NK-92 (cell line): Measurements from ENCODE around the gene GEN1.
"Not testable (repeated sequence)": the region's sequence is repeated elsewhere in the genome, so short reads cannot be mapped to it uniquely, and the experiment has no call there.

ENCODE experiments used
- DNase-seq: peaks from one replicate; lab custom pipeline; 2025; ENCODE audit not compliant: unreplicated experiment; lab: John Stamatoyannopoulos, UW

GEN1 gene

DNA sequence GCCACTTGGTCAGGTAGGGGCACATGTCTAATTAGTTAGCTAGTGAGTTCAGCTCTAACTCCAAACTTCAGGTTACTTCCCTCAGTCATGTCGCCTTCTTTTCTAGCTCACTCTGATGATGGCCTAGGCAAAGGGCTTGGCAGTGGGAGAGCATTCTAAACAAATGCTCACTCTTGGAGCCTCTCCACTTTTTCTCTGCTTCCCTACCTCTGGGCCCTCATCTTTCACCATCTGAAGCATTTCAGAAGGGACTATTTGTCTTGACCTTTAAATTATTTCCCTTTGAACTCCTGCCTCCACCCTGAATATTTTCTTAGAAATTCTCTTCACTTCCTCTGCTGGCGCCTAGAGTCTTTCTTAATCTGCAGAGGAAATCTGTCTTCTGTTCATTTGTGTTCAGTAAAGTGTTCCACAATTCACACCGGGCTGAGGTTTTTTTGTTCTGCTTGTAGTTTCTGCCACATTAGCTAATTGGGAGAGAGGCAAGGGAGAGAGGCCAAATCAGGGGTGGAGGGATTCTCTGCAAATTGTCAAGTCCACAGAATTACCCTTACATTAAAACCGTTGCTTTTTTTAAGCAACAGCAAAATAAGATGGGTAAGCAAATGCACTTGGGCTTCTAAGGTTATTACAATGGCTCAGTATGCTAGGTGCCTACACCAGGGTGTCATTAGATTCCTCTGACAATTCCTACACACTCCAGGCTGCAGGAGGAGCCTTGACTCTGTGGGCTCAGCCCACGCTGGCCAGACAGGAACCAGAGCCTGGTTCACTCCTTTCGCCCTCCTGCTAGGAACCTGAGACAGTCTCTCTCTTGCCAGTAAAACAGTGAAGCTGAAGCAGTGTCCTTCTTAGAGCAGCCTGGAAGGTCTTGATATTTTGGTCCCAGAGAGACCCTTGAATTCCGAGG is 67.9 kb downstream of the GEN1 start:
- no peak for DNase-seq

DNA sequence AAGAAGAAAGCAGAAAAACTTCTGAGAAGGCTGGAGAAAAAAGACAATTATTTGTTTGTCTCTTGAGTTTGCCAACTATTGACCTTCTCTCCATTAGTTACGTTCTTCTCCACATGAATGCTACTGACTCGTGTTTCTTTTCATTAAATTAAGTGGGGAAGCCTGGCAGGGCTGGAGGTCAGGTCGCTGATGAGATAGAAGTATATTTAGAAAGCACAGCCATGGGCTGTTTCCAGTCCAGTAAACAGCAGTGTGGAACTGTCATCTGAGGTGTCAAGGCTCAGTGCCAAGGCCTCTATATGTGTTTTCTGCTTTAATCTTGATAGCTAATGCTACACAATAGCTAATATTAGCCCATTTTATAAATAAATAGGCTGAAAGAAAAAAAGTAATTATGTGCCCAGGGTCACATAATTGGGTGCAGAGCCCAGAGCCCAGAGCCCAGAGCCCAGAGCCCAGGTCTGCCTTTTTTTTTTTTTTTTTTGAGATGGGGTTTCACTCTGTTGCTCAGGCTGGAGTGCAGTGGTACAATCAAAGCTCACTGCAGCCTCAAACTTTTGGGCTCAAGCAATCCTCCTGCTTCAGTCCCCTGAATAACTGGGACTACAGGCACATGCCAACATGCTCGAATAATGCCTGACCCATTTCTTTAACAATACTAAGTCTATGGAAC is 68.6 kb downstream of the GEN1 start:
- no peak for DNase-seq

DNA sequence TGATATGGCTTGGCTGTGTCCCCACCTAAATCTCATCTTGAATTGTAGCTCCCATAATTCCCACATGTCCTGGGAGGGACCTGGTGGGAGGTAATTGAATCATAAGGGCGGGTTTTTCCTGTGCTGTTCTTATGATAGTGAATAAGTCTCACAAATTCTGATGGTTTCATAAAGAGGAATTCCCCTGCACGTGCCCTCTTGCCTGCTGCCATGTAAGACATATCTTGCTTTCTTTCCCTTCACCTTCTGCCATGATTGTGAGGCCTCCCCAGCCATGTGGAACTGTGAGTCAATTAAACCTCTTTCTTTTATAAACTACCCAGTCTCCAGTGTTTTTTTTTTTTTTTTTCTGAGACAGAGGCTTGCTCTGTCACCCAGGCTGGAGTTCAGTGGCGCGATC is 69.7 kb downstream of the GEN1 start:
- DNase-seq, result not testable (repeated sequence)

DNA sequence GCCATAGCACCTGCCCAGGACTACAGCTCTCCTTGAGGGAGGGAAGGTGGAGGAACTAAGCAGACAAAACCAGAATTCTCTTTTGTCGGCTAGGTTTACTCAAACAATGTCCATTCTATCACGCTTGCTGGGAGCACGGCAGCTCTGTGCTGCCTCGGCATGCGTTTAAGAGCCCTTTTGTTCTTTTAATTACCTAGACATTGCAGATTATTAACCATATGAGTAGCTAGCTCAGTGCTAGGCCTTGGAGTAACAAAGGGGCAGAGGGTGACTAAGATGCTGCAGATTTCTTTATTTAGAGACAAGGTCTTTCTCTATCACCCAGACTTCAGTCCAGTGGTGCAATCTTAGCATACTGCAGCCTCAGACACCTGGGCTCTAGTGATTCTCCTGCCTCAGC is 73.4 kb downstream of the GEN1 start:
- no peak for DNase-seq

DNA sequence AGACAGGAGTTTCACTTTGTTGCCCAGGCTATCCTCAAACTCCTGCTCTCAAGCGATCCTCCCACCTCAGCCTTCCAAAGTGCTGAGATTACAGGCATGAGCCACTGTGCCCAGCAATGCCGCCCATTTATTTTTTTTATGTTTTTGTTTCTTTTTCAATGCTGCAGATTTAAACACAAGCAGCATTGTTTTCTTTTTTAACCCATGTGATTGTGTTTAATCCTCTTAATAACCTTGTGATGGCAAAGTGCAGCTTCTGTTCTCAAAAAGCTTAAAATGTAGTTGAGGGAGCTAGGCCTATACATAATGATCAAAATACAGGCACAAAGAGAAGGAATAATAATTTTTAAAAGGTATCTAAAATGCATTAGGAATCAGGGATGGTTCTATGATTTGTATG is 73.8 kb downstream of the GEN1 start:
- DNase-seq, result no peak

DNA sequence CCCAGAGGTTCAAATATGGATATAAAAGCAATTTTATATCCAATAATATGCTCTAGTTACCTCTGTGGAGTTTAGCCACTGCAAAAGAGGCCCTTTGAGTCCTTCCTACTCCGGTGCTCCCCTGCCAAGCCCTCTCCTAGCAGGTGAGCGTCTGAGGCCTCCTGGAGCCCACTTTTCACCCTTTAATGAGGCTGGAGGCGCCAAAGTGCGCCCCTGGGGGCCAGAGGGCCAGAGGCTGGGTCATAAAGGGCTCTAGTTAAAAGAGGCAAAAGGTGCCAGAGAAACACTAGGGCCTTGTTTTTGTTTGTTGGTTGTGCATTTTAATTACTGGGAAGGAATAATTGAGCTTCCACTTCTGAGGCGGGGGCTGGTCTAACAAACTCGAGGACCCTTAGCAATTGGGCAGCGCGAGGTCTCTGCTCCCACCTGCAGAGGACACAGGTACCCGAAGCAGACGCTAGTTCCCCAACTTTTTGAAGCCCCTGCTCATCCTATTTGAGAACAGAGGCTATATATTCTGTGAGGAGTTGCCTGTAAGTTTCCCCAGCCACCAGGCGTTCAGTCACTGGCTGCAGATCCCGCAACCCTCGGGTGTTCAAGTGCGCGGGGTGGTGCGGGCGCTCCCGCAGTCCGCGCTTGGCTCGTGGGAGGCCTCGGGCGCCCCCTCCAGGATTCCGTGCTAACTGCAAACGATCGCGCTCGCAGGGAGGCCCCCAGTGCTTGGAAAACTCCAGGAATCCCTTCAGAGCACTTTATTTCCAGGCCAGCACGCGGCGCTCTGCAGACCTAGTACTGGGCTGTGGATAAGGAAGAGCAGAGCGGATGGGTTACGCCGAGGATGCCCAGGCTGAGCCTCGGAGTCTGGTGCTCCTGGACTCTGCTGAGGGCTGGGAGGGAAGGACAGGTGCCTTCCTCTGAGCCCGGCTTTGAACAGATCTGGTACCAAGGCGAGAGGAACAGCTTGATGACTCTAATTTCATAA is 76.4 kb downstream of the GEN1 start:
- no peak for DNase-seq

DNA sequence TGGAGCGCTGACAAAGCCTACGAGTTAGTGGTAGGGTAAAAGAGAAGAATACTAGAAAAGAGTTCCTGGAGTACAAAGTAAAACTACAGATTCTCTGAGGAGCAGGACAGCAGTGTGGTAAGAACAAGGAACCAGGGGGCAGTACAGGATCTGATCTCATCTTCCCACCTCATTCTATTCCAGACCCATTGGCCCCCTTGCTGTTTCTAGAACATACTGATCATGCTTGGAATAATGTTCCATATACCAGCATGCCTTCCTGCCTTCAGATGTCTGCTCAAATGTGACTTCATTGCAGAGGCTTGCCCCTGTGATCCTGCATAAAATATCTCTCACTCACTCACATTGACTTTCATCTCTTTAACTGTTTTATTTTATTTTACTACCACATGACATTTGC is 81.6 kb downstream of the GEN1 start:
- no peak for DNase-seq
